ENCODE results near the gene SMAD7.

DNA sequence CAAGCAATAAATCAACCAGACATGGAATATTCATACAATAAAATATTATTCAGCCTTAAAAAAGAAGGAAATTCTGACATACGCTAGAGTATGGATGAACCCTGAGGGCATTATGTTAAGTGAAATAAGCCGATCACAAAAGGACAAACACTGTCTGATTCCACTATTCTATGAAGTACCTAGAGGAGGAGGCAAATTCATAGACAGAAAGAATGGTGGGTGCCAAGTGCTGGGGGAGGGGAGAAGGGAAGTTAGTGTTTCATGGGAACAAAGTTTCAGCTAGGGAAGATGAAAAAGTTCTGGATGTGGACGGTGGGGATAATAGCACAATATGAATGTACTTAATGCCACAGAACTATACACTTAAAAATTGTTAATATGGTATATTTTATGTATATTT lies 19.8 kb downstream of the SMAD7 start:
- TF ChIP-seq FOXP2 (optimal IDR thresholded peaks at IDR 0.05; ENCODE audit: borderline replicate concordance, extremely low read depth, extremely low read length, insufficient read depth) (no peak), POLR2AphosphoS5 (IDR thresholded peaks at IDR 0.05; ENCODE audit: low read depth, low read length) (no peak), TAF1 (IDR thresholded peaks at IDR 0.05; ENCODE audit: borderline replicate concordance, insufficient read depth, low read length) (no peak), SIN3A (IDR thresholded peaks at IDR 0.05; ENCODE audit: borderline replicate concordance, insufficient read depth, low read length) (no peak)
- TF ChIP-seq, protein P1, sequence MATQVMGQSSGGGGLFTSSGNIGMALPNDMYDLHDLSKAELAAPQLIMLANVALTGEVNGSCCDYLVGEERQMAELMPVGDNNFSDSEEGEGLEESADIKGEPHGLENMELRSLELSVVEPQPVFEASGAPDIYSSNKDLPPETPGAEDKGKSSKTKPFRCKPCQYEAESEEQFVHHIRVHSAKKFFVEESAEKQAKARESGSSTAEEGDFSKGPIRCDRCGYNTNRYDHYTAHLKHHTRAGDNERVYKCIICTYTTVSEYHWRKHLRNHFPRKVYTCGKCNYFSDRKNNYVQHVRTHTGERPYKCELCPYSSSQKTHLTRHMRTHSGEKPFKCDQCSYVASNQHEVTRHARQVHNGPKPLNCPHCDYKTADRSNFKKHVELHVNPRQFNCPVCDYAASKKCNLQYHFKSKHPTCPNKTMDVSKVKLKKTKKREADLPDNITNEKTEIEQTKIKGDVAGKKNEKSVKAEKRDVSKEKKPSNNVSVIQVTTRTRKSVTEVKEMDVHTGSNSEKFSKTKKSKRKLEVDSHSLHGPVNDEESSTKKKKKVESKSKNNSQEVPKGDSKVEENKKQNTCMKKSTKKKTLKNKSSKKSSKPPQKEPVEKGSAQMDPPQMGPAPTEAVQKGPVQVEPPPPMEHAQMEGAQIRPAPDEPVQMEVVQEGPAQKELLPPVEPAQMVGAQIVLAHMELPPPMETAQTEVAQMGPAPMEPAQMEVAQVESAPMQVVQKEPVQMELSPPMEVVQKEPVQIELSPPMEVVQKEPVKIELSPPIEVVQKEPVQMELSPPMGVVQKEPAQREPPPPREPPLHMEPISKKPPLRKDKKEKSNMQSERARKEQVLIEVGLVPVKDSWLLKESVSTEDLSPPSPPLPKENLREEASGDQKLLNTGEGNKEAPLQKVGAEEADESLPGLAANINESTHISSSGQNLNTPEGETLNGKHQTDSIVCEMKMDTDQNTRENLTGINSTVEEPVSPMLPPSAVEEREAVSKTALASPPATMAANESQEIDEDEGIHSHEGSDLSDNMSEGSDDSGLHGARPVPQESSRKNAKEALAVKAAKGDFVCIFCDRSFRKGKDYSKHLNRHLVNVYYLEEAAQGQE (IDR thresholded peaks at IDR 0.05; ENCODE audit: insufficient read depth in 1 of 2, low read depth in 2 of 2, low read length in 2 of 2): no peak
